Gastroesophageal sphincter (tissue), 3 donors: ENCODE results near the gene ERBB4.

Source experiments
- EP300 ChIP-seq: sonication (generic); formaldehyde crosslinking; IDR thresholded peaks from one replicate; pipeline ENCODE4 v1.6.1; 2017; ENCODE audit warnings: antibody characterized with exemption, mild to moderate bottlenecking
- POLR2A ChIP-seq, 2 donors: fragments of 450-650 bp; IDR thresholded peaks; one replicate each; pipeline ENCODE4 v1.6.1; 2017; ENCODE audit warnings: antibody characterized with exemption in 2 of 2, mild to moderate bottlenecking in 2 of 2, moderate library complexity in 1 of 2
- POLR2AphosphoS5 ChIP-seq: sonication (generic); formaldehyde crosslinking; IDR thresholded peaks from one replicate; pipeline ENCODE4 v1.6.1; 2017; ENCODE audit warnings: antibody characterized with exemption
- TF ChIP-seq, protein P1 (sequence below), 4 experiments: fragments of 200-600 bp in 2 of 4; fragments of 450-650 bp in 2 of 4; sonication (generic) in 1 of 4; IDR thresholded peaks; one replicate each; pipeline ENCODE4 v1.5.1; 2017 to 2019; ENCODE audit warnings: antibody characterized with exemption in 4 of 4, mild to moderate bottlenecking in 2 of 4, moderate library complexity in 2 of 4

DNA sequence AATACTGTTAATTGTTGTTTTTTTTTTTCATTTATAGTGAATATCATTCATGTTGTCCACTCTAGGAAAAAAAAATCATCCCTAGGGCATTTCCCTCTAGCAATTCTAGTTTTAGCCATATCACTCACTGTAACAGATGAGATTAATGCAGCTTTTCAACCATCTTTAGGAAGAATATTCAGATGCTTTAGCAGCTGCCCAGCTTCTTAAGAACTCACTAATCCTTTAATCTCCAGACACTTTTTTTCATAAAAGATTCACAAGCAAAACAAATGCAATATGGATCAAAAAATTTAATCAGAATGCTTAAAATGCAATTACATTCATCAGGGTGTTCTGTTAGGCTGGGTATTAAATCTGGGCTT is 692.6 kb downstream of the ERBB4 start:
- TF ChIP-seq POLR2AphosphoS5 = no peak
- TF ChIP-seq, protein P1, sequence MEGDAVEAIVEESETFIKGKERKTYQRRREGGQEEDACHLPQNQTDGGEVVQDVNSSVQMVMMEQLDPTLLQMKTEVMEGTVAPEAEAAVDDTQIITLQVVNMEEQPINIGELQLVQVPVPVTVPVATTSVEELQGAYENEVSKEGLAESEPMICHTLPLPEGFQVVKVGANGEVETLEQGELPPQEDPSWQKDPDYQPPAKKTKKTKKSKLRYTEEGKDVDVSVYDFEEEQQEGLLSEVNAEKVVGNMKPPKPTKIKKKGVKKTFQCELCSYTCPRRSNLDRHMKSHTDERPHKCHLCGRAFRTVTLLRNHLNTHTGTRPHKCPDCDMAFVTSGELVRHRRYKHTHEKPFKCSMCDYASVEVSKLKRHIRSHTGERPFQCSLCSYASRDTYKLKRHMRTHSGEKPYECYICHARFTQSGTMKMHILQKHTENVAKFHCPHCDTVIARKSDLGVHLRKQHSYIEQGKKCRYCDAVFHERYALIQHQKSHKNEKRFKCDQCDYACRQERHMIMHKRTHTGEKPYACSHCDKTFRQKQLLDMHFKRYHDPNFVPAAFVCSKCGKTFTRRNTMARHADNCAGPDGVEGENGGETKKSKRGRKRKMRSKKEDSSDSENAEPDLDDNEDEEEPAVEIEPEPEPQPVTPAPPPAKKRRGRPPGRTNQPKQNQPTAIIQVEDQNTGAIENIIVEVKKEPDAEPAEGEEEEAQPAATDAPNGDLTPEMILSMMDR (IDR thresholded peaks at IDR 0.05) = no peak
- TF ChIP-seq POLR2A (IDR thresholded peaks at IDR 0.05) = no peak
- TF ChIP-seq EP300 = no peak
